Measurements from ENCODE around the gene FIGNL2.

FIGNL2 gene, protein sequence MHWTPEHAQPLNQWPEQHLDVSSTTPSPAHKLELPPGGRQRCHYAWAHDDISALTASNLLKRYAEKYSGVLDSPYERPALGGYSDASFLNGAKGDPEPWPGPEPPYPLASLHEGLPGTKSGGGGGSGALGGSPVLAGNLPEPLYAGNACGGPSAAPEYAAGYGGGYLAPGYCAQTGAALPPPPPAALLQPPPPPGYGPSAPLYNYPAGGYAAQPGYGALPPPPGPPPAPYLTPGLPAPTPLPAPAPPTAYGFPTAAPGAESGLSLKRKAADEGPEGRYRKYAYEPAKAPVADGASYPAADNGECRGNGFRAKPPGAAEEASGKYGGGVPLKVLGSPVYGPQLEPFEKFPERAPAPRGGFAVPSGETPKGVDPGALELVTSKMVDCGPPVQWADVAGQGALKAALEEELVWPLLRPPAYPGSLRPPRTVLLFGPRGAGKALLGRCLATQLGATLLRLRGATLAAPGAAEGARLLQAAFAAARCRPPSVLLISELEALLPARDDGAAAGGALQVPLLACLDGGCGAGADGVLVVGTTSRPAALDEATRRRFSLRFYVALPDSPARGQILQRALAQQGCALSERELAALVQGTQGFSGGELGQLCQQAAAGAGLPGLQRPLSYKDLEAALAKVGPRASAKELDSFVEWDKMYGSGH

GRCh38 chr12:51848326-51848727 is at the start of gene FIGNL2:
Gene FIGNL2 (minus strand): TSS chr12:51848718. CDS start chr12:51822413, 26,305 bp downstream.
- Mint-ChIP-seq H3K4me1 (ENCODE audit: low read depth) (peaks cover 5% of the 10 kb centered on the region), H3K27ac (no peak within 1 kb of the TSS), H3K27me3 (ENCODE audit: low read depth) (peaks cover 70% of the 10 kb centered on the region)

GRCh38 chr12:51897181-51897580 is 48.7 kb upstream of the FIGNL2 start:
- H3K27ac Mint-ChIP-seq = no peak overlapping the region

More at GRCh38 chr12:51848326-51848727, at the start of gene FIGNL2:
- no peak for DNase-seq (ENCODE audit: low spot score)
- Mint-ChIP-seq H3K36me3 (ENCODE audit: low read depth) (no peaks in the 10 kb centered on the region), H3K9me3 (no peaks in the 10 kb centered on the region), H3K4me3 (no peak within 1 kb of the TSS)

DNA sequence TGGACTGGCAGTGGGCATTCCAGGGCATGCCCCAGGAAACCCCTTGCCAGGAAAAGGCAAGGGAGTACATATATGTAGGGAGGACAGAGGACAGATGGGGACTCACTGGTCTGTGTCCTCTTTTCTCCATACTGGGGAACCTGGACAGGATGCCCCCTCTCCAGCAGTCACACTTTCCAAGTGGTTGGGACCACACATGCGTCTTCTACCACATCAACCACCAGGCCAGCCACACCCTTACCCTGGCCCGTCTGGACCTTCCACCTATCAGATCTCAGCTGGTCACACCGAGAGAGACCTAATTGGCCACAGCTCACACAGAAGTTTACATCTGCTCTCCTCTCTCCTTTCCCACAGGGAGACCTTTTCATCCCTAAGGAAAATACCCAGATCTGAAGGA is 47.7 kb upstream of the FIGNL2 start:
- no peaks in the 10 kb centered on the region for H3K4me1 Mint-ChIP-seq (ENCODE audit: low read depth)
- H3K9me3 Mint-ChIP-seq = no peaks in the 10 kb centered on the region
- DNase-seq (ENCODE audit: low spot score) = no peak
- no peaks in the 10 kb centered on the region for H3K36me3 Mint-ChIP-seq (ENCODE audit: low read depth)
- H3K4me3 Mint-ChIP-seq = no peak overlapping the region
- peaks cover 7% of the 10 kb centered on the region for H3K27me3 Mint-ChIP-seq (ENCODE audit: low read depth)
- no peak overlapping the region for H3K27ac Mint-ChIP-seq

More at GRCh38 chr12:51897181-51897580, 48.7 kb upstream of the FIGNL2 start:
- no peaks in the 10 kb centered on the region for H3K36me3 Mint-ChIP-seq (ENCODE audit: low read depth)
- no peaks in the 10 kb centered on the region for H3K9me3 Mint-ChIP-seq
- H3K27me3 Mint-ChIP-seq (ENCODE audit: low read depth) = peaks cover 10% of the 10 kb centered on the region
- no peak overlapping the region for H3K4me3 Mint-ChIP-seq
- DNase-seq (ENCODE audit: low spot score) = no peak
- H3K4me1 Mint-ChIP-seq (ENCODE audit: low read depth) = no peaks in the 10 kb centered on the region

DNA sequence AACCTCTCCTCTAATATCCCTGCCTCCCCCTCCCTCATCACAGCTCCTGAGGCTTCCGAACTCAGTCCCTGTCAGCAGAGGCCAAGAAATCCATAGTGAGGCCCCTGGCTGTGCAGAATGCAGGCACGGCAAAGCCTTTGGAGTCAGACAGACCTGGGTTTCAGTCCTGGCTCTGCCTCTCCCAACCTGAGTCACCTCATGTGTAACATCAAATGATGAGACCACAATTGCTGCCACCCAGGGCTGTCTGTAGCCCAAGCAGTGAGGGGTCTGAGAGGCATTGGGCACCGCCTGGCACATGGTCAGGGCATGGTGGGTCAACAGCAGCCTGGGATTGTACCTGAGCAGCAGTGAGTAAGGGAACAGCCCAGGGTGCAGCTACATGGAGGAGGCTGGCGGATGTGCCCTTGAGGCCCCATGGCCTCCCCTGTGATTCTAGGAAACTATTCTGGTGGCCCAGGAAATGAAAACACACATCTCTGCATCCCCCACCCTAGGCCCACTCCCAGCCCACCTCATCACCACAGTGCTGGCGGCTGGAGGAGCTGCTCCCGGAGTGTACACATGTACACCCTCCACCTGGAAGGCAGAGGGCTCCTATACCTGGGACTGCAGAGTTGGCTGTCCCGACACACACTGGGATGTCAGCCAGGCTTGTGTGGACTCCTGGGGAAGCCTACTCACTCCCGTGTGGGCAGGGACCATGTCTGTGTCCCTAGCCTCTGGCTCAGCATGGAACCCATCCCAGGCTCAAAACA is 47.0 kb upstream of the FIGNL2 start:
- peaks cover 7% of the 10 kb centered on the region for H3K27me3 Mint-ChIP-seq (ENCODE audit: low read depth)
- no peak overlapping the region for H3K27ac Mint-ChIP-seq

DNA sequence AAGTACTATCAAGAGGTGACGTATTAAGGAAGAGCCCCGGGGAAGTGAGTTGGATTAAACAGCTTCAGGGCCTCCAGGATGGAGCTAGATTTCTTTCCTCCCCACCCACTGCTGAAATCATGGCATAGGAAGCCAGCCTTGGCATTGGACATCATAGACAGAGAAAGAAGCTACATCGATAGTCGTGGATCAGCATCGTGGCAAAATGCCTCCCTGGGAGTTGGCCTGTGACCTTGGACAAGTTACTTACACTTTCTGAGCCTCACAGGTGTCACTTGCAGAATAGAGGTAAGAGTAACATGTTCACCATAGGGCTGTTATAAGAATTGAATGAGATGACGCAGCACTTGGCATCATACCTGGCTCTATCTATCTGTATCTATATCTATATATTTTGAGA is 45.3 kb upstream of the FIGNL2 start:
- peaks cover 7% of the 10 kb centered on the region for H3K27me3 Mint-ChIP-seq (ENCODE audit: low read depth)
- no peaks in the 10 kb centered on the region for H3K4me1 Mint-ChIP-seq (ENCODE audit: low read depth)
- H3K27ac Mint-ChIP-seq = no peak overlapping the region
- DNase-seq (ENCODE audit: low spot score) = no peak
- no peak overlapping the region for H3K4me3 Mint-ChIP-seq
- no peaks in the 10 kb centered on the region for H3K36me3 Mint-ChIP-seq (ENCODE audit: low read depth)
- no peaks in the 10 kb centered on the region for H3K9me3 Mint-ChIP-seq

More for the DNA sequence above, 47.0 kb upstream of the FIGNL2 start:
- Mint-ChIP-seq H3K36me3 (ENCODE audit: low read depth) (no peaks in the 10 kb centered on the region), H3K9me3 (no peaks in the 10 kb centered on the region), H3K4me1 (ENCODE audit: low read depth) (no peaks in the 10 kb centered on the region), H3K4me3 (no peak overlapping the region)
- no peak for DNase-seq (ENCODE audit: low spot score)

GRCh38 chr12:51891843-51892242 is 43.3 kb upstream of the FIGNL2 start:
- no peaks in the 10 kb centered on the region for H3K4me1 Mint-ChIP-seq (ENCODE audit: low read depth)
- peaks cover 4% of the 10 kb centered on the region for H3K27me3 Mint-ChIP-seq (ENCODE audit: low read depth)

DNA sequence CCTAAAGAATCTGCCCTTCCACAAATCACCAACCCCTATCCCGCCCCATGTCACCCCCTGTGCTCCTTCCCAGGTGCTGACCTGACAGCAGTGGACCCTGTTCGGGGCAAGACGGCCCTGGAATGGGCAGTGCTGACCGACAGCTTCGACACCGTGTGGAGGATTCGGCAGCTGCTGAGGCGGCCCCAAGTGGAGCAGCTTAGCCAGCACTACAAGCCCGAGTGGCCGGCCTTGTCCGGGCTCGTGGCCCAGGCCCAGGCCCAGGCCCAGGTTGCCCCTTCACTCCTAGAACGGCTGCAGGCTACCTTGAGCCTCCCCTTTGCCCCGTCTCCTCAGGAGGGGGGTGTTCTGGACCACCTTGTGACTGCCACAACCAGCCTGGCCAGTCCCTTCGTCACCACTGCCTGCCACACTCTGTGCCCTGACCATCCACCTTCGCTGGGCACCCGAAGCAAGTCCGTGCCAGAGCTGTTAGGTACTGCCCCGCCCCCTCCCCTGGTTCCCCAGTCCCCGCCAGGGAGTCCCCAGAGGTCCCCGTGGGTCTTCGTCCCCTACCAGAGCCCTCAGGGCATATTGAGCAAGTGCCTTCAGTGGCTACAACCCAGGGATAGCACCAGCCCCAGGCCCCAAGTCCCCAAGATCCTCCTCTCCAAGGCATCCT is 42.1 kb upstream of the FIGNL2 start:
- Mint-ChIP-seq H3K9me3 (peaks cover 6% of the 10 kb centered on the region), H3K27ac (no peak overlapping the region), H3K4me3 (no peak overlapping the region), H3K27me3 (ENCODE audit: low read depth) (no peaks in the 10 kb centered on the region), H3K36me3 (ENCODE audit: low read depth) (peaks cover 2% of the 10 kb centered on the region), H3K4me1 (ENCODE audit: low read depth) (peaks cover 9% of the 10 kb centered on the region)
- DNase-seq (ENCODE audit: low spot score) = no peak

More at GRCh38 chr12:51891843-51892242, 43.3 kb upstream of the FIGNL2 start:
- Mint-ChIP-seq H3K9me3 (no peaks in the 10 kb centered on the region), H3K36me3 (ENCODE audit: low read depth) (no peaks in the 10 kb centered on the region), H3K27ac (no peak overlapping the region), H3K4me3 (no peak overlapping the region)
- no peak for DNase-seq (ENCODE audit: low spot score)

DNA sequence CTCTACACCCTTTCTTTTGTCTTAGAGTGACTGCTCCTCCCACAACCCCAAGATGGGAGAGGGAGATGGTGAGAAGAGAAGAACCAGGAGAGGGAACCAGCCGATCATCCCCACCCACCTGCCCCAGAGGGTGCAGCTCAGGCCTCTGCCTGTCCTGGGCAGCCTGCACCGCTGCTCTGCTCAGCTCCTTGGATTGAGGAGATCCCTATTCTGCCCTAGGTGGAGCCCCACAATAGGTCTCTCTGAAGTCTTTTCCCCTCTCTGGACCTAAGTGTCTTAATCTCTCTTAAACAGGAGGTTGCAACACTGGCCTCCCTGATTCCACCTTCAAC is 41.6 kb upstream of the FIGNL2 start:
- Mint-ChIP-seq H3K4me3 (no peak overlapping the region), H3K4me1 (ENCODE audit: low read depth) (peaks cover 9% of the 10 kb centered on the region), H3K27me3 (ENCODE audit: low read depth) (no peaks in the 10 kb centered on the region), H3K9me3 (peaks cover 9% of the 10 kb centered on the region), H3K27ac (no peak overlapping the region), H3K36me3 (ENCODE audit: low read depth) (peaks cover 2% of the 10 kb centered on the region)
- DNase-seq (ENCODE audit: low spot score) = no peak

DNA sequence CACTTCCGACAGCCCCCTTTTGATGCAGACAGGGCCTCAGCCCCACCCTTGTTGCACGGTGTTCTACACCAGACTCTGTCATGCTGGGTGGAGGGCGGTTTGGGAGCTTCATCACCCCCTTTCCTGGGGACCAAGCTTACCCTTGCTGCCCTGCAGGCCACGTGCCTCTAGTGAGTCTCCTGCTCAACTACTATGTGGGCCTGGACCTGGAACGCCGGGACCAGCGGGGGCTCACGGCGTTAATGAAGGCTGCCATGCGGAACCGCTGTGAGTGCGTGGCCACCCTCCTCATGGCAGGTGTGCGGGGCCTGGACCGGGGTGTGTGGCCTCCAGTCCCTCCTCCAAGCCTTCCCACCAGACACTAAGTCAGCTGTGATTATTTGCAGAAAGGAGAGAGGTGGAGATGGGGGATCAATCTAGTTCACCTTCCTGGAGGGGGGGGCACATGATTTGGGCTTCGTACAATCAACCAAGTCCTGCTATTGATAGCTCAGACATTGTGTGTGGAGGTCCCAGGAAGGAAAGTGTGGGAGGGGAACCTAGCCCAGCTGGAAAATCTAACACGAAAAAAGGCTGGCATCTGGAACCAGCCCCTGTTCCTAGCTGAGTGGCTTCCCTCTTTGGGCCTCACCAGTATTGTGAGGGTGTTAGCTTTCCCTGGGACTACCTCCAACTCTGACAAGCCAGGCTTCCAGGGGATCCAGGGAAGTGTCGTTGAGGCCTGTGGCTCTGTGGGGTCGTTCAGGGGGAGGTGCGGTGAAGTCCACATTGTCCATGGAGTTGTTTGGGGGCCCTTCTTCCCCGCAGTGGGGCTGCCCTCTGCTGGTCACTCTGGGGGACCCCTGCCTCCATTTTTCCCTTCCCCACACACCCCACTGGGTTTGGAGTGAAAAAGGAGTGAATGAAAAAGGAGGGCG is 41.0 kb upstream of the FIGNL2 start:
- DNase-seq (ENCODE audit: low spot score) = no peak
- Mint-ChIP-seq H3K9me3 (peaks cover 11% of the 10 kb centered on the region), H3K27ac (no peak overlapping the region), H3K27me3 (ENCODE audit: low read depth) (no peaks in the 10 kb centered on the region), H3K4me3 (no peak overlapping the region), H3K4me1 (ENCODE audit: low read depth) (peaks cover 9% of the 10 kb centered on the region), H3K36me3 (ENCODE audit: low read depth) (peaks cover 2% of the 10 kb centered on the region)

GRCh38 chr12:51888316-51889215 is 40.0 kb upstream of the FIGNL2 start:
- Mint-ChIP-seq H3K4me3 (no peak overlapping the region), H3K27me3 (ENCODE audit: low read depth) (no peaks in the 10 kb centered on the region), H3K4me1 (ENCODE audit: low read depth) (peaks cover 9% of the 10 kb centered on the region), H3K27ac (no peak overlapping the region), H3K9me3 (peaks cover 11% of the 10 kb centered on the region), H3K36me3 (ENCODE audit: low read depth) (peaks cover 2% of the 10 kb centered on the region)
- no peak for DNase-seq (ENCODE audit: low spot score)

GRCh38 chr12:51887476-51888315 is 39.2 kb upstream of the FIGNL2 start, which contains the start of gene ANKRD33:
Gene ANKRD33 (plus strand): TSS chr12:51888103. CDS start chr12:51888187, 84 bp downstream.
- no peak for DNase-seq (ENCODE audit: low spot score)
- H3K36me3 Mint-ChIP-seq (ENCODE audit: low read depth) = peaks cover 2% of the 10 kb centered on the region
- peaks cover 9% of the 10 kb centered on the region for H3K4me1 Mint-ChIP-seq (ENCODE audit: low read depth)
- peak within 1 kb of the TSS; percentile 13 for H3K27ac Mint-ChIP-seq
- peaks cover 11% of the 10 kb centered on the region for H3K9me3 Mint-ChIP-seq
- H3K27me3 Mint-ChIP-seq (ENCODE audit: low read depth) = peaks cover 2% of the 10 kb centered on the region
- no peak within 1 kb of the TSS for H3K4me3 Mint-ChIP-seq

All from T-helper 2 cell treated with Interferon-gamma antibody and Interleukin-4, amounts not matched to agents 5 μg/mL and 100 μg/mL, for 36 hours (primary cell).